ENCODE measurements around the gene SKI.

SKI gene

DNA sequence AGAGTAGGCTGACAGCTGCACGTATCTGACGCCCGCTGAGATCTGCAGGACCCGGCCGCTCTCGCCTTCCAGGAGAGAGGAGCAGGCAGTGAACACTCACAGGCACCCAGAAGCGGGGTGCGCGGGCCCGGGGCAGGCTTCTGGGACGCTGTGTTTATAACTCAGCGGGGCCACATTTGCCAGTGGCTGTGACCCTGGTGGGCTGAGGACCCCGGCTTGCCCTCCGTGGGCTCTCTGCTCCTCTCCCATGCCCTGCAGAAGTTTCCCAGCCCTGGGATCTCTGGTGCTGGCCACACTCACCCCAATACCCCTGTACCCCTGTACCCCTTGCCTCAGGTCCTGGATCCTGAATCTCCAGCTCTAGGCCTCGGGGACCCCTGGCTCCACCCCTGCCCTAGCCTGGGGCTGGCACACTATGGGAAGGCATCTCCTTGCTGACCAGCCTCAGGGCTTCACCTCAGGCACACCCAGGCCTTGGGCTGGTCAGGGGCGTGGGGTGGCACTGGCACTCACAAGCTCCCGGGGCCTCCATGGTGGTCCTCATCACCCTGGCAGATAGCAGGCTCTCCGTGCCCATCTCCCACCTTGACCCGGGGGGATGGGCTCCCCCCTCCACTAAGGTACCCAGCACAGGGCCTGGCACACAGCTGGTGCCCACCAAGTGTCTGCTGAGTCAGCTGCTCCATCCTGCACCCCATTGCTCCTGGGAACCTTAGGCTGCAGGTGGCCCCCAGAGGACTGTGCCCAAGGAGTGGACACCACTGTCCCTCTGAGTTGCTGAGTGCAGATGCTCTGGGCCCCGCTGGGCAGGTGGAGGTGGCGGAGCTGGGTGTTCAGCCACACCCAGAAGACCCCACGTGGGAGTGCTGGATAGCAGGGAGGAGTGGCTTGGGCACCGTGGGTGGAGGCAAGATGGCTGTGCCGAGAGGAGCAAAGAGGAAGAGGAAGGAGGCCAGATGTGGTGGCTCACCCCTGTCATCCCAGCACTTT lies 130.8 kb downstream of the SKI start:
- DNase-seq: no peak

Measured in cortex of kidney (tissue), 1 donor.